ENCODE data around the gene NRF1.

DNA sequence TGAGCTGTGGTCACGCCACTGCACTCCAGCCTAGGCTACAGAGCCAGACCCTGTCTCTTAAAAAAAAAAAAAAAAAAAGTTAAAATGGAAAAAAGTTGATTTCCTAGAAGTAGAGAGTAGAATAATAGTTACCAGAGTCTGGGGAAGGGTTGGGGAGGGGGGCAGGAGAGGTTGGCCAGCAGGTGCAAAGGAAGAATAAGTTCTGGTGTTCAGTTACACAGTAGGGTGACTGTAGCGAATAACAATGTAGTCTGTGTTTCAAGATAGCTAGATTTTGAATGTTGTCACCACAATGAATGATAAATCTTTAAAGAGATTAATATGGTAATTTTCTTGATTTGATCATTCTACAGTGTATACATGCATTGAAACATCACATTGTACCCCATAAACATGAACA, 142.9 kb downstream of the NRF1 start:
- TF ChIP-seq, protein P1, sequence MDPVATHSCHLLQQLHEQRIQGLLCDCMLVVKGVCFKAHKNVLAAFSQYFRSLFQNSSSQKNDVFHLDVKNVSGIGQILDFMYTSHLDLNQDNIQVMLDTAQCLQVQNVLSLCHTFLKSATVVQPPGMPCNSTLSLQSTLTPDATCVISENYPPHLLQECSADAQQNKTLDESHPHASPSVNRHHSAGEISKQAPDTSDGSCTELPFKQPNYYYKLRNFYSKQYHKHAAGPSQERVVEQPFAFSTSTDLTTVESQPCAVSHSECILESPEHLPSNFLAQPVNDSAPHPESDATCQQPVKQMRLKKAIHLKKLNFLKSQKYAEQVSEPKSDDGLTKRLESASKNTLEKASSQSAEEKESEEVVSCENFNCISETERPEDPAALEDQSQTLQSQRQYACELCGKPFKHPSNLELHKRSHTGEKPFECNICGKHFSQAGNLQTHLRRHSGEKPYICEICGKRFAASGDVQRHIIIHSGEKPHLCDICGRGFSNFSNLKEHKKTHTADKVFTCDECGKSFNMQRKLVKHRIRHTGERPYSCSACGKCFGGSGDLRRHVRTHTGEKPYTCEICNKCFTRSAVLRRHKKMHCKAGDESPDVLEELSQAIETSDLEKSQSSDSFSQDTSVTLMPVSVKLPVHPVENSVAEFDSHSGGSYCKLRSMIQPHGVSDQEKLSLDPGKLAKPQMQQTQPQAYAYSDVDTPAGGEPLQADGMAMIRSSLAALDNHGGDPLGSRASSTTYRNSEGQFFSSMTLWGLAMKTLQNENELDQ (CRISPR knock-in tag; IDR thresholded peaks at IDR 0.05; ENCODE audit: borderline replicate concordance) = no peak
- TF ChIP-seq, protein P2, sequence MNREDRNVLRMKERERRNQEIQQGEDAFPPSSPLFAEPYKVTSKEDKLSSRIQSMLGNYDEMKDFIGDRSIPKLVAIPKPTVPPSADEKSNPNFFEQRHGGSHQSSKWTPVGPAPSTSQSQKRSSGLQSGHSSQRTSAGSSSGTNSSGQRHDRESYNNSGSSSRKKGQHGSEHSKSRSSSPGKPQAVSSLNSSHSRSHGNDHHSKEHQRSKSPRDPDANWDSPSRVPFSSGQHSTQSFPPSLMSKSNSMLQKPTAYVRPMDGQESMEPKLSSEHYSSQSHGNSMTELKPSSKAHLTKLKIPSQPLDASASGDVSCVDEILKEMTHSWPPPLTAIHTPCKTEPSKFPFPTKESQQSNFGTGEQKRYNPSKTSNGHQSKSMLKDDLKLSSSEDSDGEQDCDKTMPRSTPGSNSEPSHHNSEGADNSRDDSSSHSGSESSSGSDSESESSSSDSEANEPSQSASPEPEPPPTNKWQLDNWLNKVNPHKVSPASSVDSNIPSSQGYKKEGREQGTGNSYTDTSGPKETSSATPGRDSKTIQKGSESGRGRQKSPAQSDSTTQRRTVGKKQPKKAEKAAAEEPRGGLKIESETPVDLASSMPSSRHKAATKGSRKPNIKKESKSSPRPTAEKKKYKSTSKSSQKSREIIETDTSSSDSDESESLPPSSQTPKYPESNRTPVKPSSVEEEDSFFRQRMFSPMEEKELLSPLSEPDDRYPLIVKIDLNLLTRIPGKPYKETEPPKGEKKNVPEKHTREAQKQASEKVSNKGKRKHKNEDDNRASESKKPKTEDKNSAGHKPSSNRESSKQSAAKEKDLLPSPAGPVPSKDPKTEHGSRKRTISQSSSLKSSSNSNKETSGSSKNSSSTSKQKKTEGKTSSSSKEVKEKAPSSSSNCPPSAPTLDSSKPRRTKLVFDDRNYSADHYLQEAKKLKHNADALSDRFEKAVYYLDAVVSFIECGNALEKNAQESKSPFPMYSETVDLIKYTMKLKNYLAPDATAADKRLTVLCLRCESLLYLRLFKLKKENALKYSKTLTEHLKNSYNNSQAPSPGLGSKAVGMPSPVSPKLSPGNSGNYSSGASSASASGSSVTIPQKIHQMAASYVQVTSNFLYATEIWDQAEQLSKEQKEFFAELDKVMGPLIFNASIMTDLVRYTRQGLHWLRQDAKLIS (CRISPR knock-in tag; IDR thresholded peaks at IDR 0.05) = no peak
- TF ChIP-seq ZNF570 (CRISPR knock-in tag; IDR thresholded peaks at IDR 0.05; ENCODE audit: borderline replicate concordance) (no peak), POLR2A (IDR thresholded peaks at IDR 0.05; ENCODE audit: insufficient read depth in 1 of 2, low read depth in 2 of 2, low read length in 2 of 2) (no peak), ZNF891 (CRISPR knock-in tag; IDR thresholded peaks at IDR 0.05) (no peak), ZNF30 (CRISPR knock-in tag; IDR thresholded peaks at IDR 0.05) (no peak)
- TF ChIP-seq, protein P3, sequence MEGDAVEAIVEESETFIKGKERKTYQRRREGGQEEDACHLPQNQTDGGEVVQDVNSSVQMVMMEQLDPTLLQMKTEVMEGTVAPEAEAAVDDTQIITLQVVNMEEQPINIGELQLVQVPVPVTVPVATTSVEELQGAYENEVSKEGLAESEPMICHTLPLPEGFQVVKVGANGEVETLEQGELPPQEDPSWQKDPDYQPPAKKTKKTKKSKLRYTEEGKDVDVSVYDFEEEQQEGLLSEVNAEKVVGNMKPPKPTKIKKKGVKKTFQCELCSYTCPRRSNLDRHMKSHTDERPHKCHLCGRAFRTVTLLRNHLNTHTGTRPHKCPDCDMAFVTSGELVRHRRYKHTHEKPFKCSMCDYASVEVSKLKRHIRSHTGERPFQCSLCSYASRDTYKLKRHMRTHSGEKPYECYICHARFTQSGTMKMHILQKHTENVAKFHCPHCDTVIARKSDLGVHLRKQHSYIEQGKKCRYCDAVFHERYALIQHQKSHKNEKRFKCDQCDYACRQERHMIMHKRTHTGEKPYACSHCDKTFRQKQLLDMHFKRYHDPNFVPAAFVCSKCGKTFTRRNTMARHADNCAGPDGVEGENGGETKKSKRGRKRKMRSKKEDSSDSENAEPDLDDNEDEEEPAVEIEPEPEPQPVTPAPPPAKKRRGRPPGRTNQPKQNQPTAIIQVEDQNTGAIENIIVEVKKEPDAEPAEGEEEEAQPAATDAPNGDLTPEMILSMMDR (CRISPR knock-in tag; IDR thresholded peaks at IDR 0.05) = no peak
- TF ChIP-seq, protein P4, sequence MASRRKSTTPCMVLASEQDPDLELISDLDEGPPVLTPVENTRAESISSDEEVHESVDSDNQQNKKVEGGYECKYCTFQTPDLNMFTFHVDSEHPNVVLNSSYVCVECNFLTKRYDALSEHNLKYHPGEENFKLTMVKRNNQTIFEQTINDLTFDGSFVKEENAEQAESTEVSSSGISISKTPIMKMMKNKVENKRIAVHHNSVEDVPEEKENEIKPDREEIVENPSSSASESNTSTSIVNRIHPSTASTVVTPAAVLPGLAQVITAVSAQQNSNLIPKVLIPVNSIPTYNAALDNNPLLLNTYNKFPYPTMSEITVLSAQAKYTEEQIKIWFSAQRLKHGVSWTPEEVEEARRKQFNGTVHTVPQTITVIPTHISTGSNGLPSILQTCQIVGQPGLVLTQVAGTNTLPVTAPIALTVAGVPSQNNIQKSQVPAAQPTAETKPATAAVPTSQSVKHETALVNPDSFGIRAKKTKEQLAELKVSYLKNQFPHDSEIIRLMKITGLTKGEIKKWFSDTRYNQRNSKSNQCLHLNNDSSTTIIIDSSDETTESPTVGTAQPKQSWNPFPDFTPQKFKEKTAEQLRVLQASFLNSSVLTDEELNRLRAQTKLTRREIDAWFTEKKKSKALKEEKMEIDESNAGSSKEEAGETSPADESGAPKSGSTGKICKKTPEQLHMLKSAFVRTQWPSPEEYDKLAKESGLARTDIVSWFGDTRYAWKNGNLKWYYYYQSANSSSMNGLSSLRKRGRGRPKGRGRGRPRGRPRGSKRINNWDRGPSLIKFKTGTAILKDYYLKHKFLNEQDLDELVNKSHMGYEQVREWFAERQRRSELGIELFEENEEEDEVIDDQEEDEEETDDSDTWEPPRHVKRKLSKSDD (CRISPR knock-in tag; IDR thresholded peaks at IDR 0.05; ENCODE audit: low read depth) = no peak
